Glutamatergic neuron (in vitro differentiated cells): Measurements from ENCODE around the gene VTI1B. TPM values are rescaled to one million over a fixed set of nuclear protein-coding genes. Genes with fewer than 3 reads are reported as not detected.
"Not testable (repeated sequence)": the region's sequence is repeated elsewhere in the genome, so short reads cannot be mapped to it uniquely, and the experiment has no call there.

Source experiments
- DNase-seq: peaks from one replicate; pipeline ENCODE4 v3.0.0; 2022
- H3K27ac Mint-ChIP-seq: one replicate; pipeline ENCODE4 v1.8.0; 2020; ENCODE audit warnings: mild to moderate bottlenecking, mixed read lengths, inconsistent platforms; ENCODE audit not compliant: unreplicated experiment
- H3K27me3 Mint-ChIP-seq: one replicate; pipeline ENCODE4 v1.8.0; 2020; ENCODE audit warnings: mild to moderate bottlenecking, moderate library complexity, mixed read lengths, inconsistent platforms; ENCODE audit not compliant: unreplicated experiment
- H3K36me3 Mint-ChIP-seq: one replicate; pipeline ENCODE4 v1.8.0; 2020; ENCODE audit warnings: mild to moderate bottlenecking, mixed read lengths, inconsistent platforms; ENCODE audit not compliant: unreplicated experiment
- H3K4me1 Mint-ChIP-seq: one replicate; pipeline ENCODE4 v1.8.0; 2020; ENCODE audit warnings: mild to moderate bottlenecking, low read depth, mixed read lengths, inconsistent platforms; ENCODE audit not compliant: unreplicated experiment
- H3K4me3 Mint-ChIP-seq: one replicate; pipeline ENCODE4 v1.8.0; 2020; ENCODE audit warnings: mild to moderate bottlenecking, mixed read lengths, inconsistent platforms; ENCODE audit not compliant: unreplicated experiment
- H3K9me3 Mint-ChIP-seq: one replicate; pipeline ENCODE4 v1.8.0; 2020; ENCODE audit warnings: mild to moderate bottlenecking, moderate library complexity, mixed read lengths, inconsistent platforms; ENCODE audit not compliant: unreplicated experiment
- long read RNA-seq: library from polyadenylated mRNA; unstranded; transcript quantifications from one replicate; pipeline ENCODE4 v2.0.0, GENCODE V29; 2020; ENCODE audit not compliant: unreplicated experiment
- total RNA-seq: library from RNA; stranded (reverse); fragmentation: NEBNext Ultra II Directional; extraction: Animal tissue kit (Norgen Biotek cat#: 25700); gene quantifications from one replicate; pipeline ENCODE4 v1.2.1, GENCODE V29; 2021; ENCODE audit not compliant: unreplicated experiment
- TF ChIP-seq, protein P1 (sequence below): fragments of 200-600 bp; sonication (generic); IDR thresholded peaks from one replicate; pipeline ENCODE4 v1.5.0; 2021; ENCODE audit not compliant: partially characterized antibody, unreplicated experiment

VTI1B gene, protein sequence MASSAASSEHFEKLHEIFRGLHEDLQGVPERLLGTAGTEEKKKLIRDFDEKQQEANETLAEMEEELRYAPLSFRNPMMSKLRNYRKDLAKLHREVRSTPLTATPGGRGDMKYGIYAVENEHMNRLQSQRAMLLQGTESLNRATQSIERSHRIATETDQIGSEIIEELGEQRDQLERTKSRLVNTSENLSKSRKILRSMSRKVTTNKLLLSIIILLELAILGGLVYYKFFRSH
- 77.7 TPM for total RNA-seq
- long read RNA-seq, full-length matches to known transcripts = 30 of 38 reads
- long read RNA-seq, partial matches to known transcripts = 2 of 38 reads
- long read RNA-seq, other reads (novel, unspliced or antisense) = 6 of 38 reads

- Mint-ChIP-seq H3K4me1 (peaks cover 15% of the 10 kb centered on the region), H3K27ac (peak within 1 kb of the TSS; percentile 87), H3K27me3 (peaks cover 8% of the 10 kb centered on the region), H3K9me3 (peaks cover 7% of the 10 kb centered on the region), H3K4me3 (peak within 1 kb of the TSS; percentile 96), H3K36me3 (no peaks in the 10 kb centered on the region)
- TF ChIP-seq, protein P1, sequence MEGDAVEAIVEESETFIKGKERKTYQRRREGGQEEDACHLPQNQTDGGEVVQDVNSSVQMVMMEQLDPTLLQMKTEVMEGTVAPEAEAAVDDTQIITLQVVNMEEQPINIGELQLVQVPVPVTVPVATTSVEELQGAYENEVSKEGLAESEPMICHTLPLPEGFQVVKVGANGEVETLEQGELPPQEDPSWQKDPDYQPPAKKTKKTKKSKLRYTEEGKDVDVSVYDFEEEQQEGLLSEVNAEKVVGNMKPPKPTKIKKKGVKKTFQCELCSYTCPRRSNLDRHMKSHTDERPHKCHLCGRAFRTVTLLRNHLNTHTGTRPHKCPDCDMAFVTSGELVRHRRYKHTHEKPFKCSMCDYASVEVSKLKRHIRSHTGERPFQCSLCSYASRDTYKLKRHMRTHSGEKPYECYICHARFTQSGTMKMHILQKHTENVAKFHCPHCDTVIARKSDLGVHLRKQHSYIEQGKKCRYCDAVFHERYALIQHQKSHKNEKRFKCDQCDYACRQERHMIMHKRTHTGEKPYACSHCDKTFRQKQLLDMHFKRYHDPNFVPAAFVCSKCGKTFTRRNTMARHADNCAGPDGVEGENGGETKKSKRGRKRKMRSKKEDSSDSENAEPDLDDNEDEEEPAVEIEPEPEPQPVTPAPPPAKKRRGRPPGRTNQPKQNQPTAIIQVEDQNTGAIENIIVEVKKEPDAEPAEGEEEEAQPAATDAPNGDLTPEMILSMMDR = no peak
- peak; percentile 84 for DNase-seq
These were observed at the start of gene VTI1B for GRCh38 chr14:67674480-67675218. VTI1B (minus strand) TSS chr14:67674632; CDS start chr14:67674489, 143 bp downstream.

- DNase-seq = no peak
- Mint-ChIP-seq H3K36me3 (no peaks in the 10 kb centered on the region), H3K9me3 (no peaks in the 10 kb centered on the region), H3K27me3 (no peaks in the 10 kb centered on the region), H3K4me3 (no peak overlapping the region), H3K4me1 (no peaks in the 10 kb centered on the region), H3K27ac (no peak overlapping the region)
- TF ChIP-seq, protein P1 = no peak
These were observed 47.9 kb upstream of the VTI1B start for GRCh38 chr14:67722293-67722692.

DNA sequence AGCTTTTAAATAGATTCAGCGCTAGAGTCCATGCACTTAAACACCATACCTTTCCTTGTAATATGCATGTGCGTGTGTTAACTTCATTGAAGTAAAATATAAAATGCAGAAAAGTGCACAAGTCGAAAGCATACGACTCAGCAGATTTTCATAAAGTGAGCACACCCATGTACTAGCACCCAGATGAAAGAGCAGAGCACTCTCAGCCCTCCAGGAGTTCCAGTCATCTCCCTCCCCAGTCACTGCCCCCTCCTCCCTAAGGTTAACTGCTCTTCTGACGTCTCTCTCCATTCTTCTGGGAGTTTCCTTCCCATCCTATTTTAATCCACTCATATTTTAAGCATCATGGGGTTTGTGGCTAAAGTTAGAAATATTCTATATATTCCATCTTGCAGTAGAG, 47.4 kb upstream of the VTI1B start:
- DNase-seq = no peak
- TF ChIP-seq, protein P1 = no peak
- no peaks in the 10 kb centered on the region for H3K36me3 Mint-ChIP-seq
- no peak overlapping the region for H3K27ac Mint-ChIP-seq
- H3K9me3 Mint-ChIP-seq = no peaks in the 10 kb centered on the region
- no peaks in the 10 kb centered on the region for H3K27me3 Mint-ChIP-seq
- no peak overlapping the region for H3K4me3 Mint-ChIP-seq
- H3K4me1 Mint-ChIP-seq = no peaks in the 10 kb centered on the region

DNA sequence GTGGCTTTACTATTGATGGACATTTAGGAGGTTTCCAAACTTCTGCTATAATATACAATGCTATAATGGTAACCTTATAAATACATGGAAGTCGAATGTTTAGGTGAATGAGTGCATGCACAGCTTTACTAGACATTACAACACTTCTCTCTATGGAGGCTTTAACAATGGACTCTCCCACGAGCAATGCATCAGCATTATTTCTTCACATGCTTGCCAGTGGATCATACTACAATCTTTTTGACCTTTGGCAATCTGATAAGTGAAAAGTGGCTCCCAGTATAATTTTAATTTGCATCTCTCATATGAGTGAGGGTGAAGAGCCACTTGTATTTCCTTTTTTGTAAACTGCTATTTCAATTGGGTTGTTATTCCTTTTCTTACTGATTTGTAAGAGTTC, 45.4 kb upstream of the VTI1B start:
- Mint-ChIP-seq H3K36me3 (no peaks in the 10 kb centered on the region), H3K4me1 (no peaks in the 10 kb centered on the region), H3K27ac (no peak overlapping the region), H3K9me3 (no peaks in the 10 kb centered on the region), H3K4me3 (no peak overlapping the region), H3K27me3 (no peaks in the 10 kb centered on the region)
- TF ChIP-seq, protein P1 = no peak
- no peak for DNase-seq

DNA sequence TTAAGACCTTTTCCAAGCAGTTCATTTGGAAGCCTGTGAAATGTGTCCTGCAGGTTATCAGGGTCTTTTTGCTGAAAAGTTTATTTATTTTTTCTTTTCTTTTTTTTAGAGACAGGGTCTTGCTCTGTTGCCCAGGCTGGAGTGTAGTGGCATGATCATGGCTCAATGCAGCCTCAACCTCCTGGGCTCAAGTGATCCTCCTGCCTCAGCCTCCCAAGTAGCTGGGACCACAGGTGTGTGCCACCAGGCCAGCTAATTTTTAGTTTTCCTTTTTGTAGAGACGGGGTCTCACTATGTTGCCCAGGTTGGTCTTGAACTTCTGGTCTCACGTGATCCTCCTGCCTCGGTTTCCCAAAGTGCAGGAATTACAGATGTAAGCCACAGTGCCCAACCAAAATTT, 45.0 kb upstream of the VTI1B start:
- not testable (repeated sequence) for H3K4me1 Mint-ChIP-seq, H3K36me3 Mint-ChIP-seq, H3K27me3 Mint-ChIP-seq, DNase-seq, H3K4me3 Mint-ChIP-seq, H3K27ac Mint-ChIP-seq, H3K9me3 Mint-ChIP-seq
